A549 treated with AZD9567 at 1 μM for 4 hours (cell line): Measurements from ENCODE around the gene CLDN4. TPM values are rescaled to one million over a fixed set of nuclear protein-coding genes. Genes with fewer than 3 reads are reported as not detected.

Source experiments
- total RNA-seq: library from RNA; stranded (reverse); fragments of 200-300 nt; extraction: Qiagen RNA extraction; gene quantifications from 5 replicates; pipeline ENCODE4 v1.2.3, GENCODE V29; 2022; ENCODE audit not compliant: insufficient read depth

Gene CLDN4, protein sequence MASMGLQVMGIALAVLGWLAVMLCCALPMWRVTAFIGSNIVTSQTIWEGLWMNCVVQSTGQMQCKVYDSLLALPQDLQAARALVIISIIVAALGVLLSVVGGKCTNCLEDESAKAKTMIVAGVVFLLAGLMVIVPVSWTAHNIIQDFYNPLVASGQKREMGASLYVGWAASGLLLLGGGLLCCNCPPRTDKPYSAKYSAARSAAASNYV
- total RNA-seq: 2.9 to 4.1 TPM (median 3.4 TPM) in 5 replicates

GRCh38 chr7:73830681-73831583 lies at the start of gene CLDN4:
TSS of gene CLDN4 (plus strand) at chr7:73830996. CDS start at chr7:73831202, 206 bp downstream.

GRCh38 chr7:73842067-73842976 lies 11.5 kb downstream of the CLDN4 start, which contains the start of gene METTL27:
TSS of gene METTL27 (minus strand) at chr7:73842516. CDS start at chr7:73842140, 376 bp downstream.

GRCh38 chr7:73860859-73861258 lies 30.1 kb downstream of the CLDN4 start, which contains the start of gene TMEM270:
TSS of gene TMEM270 (plus strand) at chr7:73861159. CDS start at chr7:73861195, 36 bp downstream.

Other genes with a start within 250 kb of the CLDN4 start
- gene MLXIPL, start 206.5 kb upstream of the CLDN4 start, total RNA-seq: 0.59 to 1.3 TPM (median 1.2 TPM) in 5 replicates
- gene VPS37D, start 163.2 kb upstream of the CLDN4 start, total RNA-seq: 3.4 to 4.7 TPM (median 4.3 TPM) in 5 replicates
- 6.9 to 10.6 TPM (median 9.7 TPM) in 5 replicates for gene DNAJC30, start 147.5 kb upstream of the CLDN4 start, total RNA-seq
- gene BUD23, start 147.4 kb upstream of the CLDN4 start, total RNA-seq: 121 to 158 TPM (median 128 TPM) in 5 replicates
- 43.1 to 71.4 TPM (median 70.4 TPM) in 5 replicates for gene STX1A, start 111.3 kb upstream of the CLDN4 start, total RNA-seq
- 25.8 to 38.2 TPM (median 26.9 TPM) in 5 replicates for gene ABHD11, start 92.2 kb upstream of the CLDN4 start, total RNA-seq
- gene CLDN3, start 60.7 kb upstream of the CLDN4 start, total RNA-seq: 2.9 to 3.4 TPM (median 3.1 TPM) in 4 of 5 replicates, not detected in the other
- 6.4 to 10.8 TPM (median 9.5 TPM) in 5 replicates for gene METTL27, start 11.5 kb downstream of the CLDN4 start, total RNA-seq
- gene TMEM270, start 30.2 kb downstream of the CLDN4 start, total RNA-seq: 0.09 to 0.13 TPM in 2 of 5 replicates, not detected in the others
- gene ELN, start 197.2 kb downstream of the CLDN4 start, total RNA-seq: 0.07 to 0.14 TPM (median 0.09 TPM) in 4 of 5 replicates, not detected in the other